Neural cell (in vitro differentiated cells): ENCODE results near the gene COL20A1. TPM values are rescaled to one million over a fixed set of nuclear protein-coding genes. Genes with fewer than 3 reads are reported as not detected.

Source experiments
- H2AFZ ChIP-seq: fragments of 200-600, 300-800 bp; sonication (generic), shearing (Covaris generic); 2 replicates; pipeline ENCODE4 v1.6.0; 2014; ENCODE audit warnings: low read depth, mild to moderate bottlenecking, antibody characterized with exemption, low read length, moderate library complexity
- H3F3A ChIP-seq: fragments of 200-600 bp; shearing (Covaris generic); 2 replicates; pipeline ENCODE4 v1.6.1; 2016; ENCODE audit warnings: mild to moderate bottlenecking, moderate library complexity, mixed read lengths, antibody characterized with exemption, low read length; ENCODE audit not compliant: insufficient read depth, poor library complexity, severe bottlenecking
- H3K27ac ChIP-seq: fragments of 200-600, 300-800 bp; sonication (generic), shearing (Covaris generic); 2 replicates; pipeline ENCODE4 v1.5.1; 2014; ENCODE audit warnings: mild to moderate bottlenecking, low read length, moderate library complexity
- H3K27me3 ChIP-seq: fragments of 300-800, 200-600 bp; sonication (generic), shearing (Covaris generic); 2 replicates; pipeline ENCODE4 v1.6.0; 2014; ENCODE audit warnings: mild to moderate bottlenecking, low read depth, low read length, moderate library complexity; ENCODE audit not compliant: insufficient read depth
- H3K36me3 ChIP-seq: fragments of 300-800, 200-600 bp; sonication (generic), shearing (Covaris generic); 2 replicates; pipeline ENCODE4 v1.5.1; 2014; ENCODE audit warnings: mild to moderate bottlenecking, antibody characterized with exemption, low read length, moderate library complexity; ENCODE audit not compliant: insufficient read depth
- H3K4me2 ChIP-seq: fragments of 300-800, 200-600 bp; sonication (generic), shearing (Covaris generic); 2 replicates; pipeline ENCODE4 v1.6.0; 2014; ENCODE audit warnings: mild to moderate bottlenecking, low read length
- H3K4me3 ChIP-seq: fragments of 300-800, 200-600 bp; sonication (generic), shearing (Covaris generic); 2 replicates; pipeline ENCODE4 v1.5.1; 2014; ENCODE audit warnings: mild to moderate bottlenecking, low read length, moderate library complexity
- H3K79me2 ChIP-seq: fragments of 200-600 bp; shearing (Covaris generic); replicated peaks from 2 replicates; pipeline ENCODE4 v1.6.0; 2014; ENCODE audit warnings: mild to moderate bottlenecking, low read length, moderate library complexity; ENCODE audit not compliant: insufficient read depth
- H3K9ac ChIP-seq: fragments of 300-800, 200-600 bp; sonication (generic), shearing (Covaris generic); 2 replicates; pipeline ENCODE4 v1.6.1; 2016; ENCODE audit warnings: mild to moderate bottlenecking, low read length, mixed read lengths
- H3K9me2 ChIP-seq: fragments of 200-600 bp; shearing (Covaris generic); 2 replicates; pipeline ENCODE4 v1.6.1; 2016; ENCODE audit warnings: mild to moderate bottlenecking, low read length, mixed read lengths; ENCODE audit not compliant: insufficient read depth
- H3K9me3 ChIP-seq: fragments of 200-600, 300-800 bp; sonication (generic), shearing (Covaris generic); 2 replicates; pipeline ENCODE4 v1.6.1; 2016; ENCODE audit warnings: mild to moderate bottlenecking, mixed run types, low read length, moderate library complexity, mixed read lengths
- H4K20me1 ChIP-seq: fragments of 200-600 bp; shearing (Covaris generic); 2 replicates; pipeline ENCODE4 v1.6.1; 2016; ENCODE audit warnings: mild to moderate bottlenecking, mixed run types; ENCODE audit not compliant: insufficient read depth
- EP300 ChIP-seq: fragments of 450-650 bp; conservative IDR thresholded peaks from 2 replicates; pipeline ENCODE4 v1.6.1; 2014; ENCODE audit warnings: antibody characterized with exemption, mild to moderate bottlenecking, moderate library complexity; ENCODE audit not compliant: poor library complexity, severe bottlenecking
- EZH2 ChIP-seq: fragments of 200-600, 300-800 bp; shearing (Covaris generic), sonication (generic); IDR thresholded peaks from 2 replicates; pipeline ENCODE4 v1.6.1; 2014; ENCODE audit warnings: antibody characterized with exemption, low read length, borderline replicate concordance, mild to moderate bottlenecking; ENCODE audit not compliant: insufficient read depth, poor library complexity, severe bottlenecking
- MXI1 ChIP-seq: fragments of 450-650 bp; conservative IDR thresholded peaks from 2 replicates; pipeline ENCODE4 v1.6.1; 2014; ENCODE audit warnings: antibody characterized with exemption, mild to moderate bottlenecking; ENCODE audit not compliant: poor library complexity, severe bottlenecking
- POLR2AphosphoS5 ChIP-seq: IDR thresholded peaks from 2 replicates; pipeline ENCODE4 v1.6.1; 2012
- RAD21 ChIP-seq: fragments of 450-650 bp; conservative IDR thresholded peaks from 2 replicates; pipeline ENCODE4 v1.6.1; 2014; ENCODE audit warnings: antibody characterized with exemption, mild to moderate bottlenecking, moderate library complexity
- SMC3 ChIP-seq: fragments of 450-650 bp; conservative IDR thresholded peaks from 2 replicates; pipeline ENCODE4 v1.6.1; 2014; ENCODE audit warnings: antibody characterized with exemption, mild to moderate bottlenecking, moderate library complexity; ENCODE audit not compliant: poor library complexity
- polyA plus RNA-seq: library from polyadenylated mRNA; depleted of rRNA; stranded (reverse); fragments of >200 nt; gene quantifications from 2 replicates; pipeline ENCODE4 v1.2.3, GENCODE V29; 2014
- TF ChIP-seq, protein P1 (sequence below): IDR thresholded peaks from 2 replicates; pipeline ENCODE4 v1.6.1; 2012; ENCODE audit warnings: borderline replicate concordance
- TF ChIP-seq, protein P2 (sequence below): fragments of 450-650 bp; IDR thresholded peaks from 2 replicates; pipeline ENCODE4 v1.5.1; 2014; ENCODE audit warnings: antibody characterized with exemption, mild to moderate bottlenecking, moderate library complexity; ENCODE audit not compliant: poor library complexity, severe bottlenecking

The COL20A1 gene
- polyA plus RNA-seq, 1 donor from 2014 or later: 1.1 TPM

DNA sequence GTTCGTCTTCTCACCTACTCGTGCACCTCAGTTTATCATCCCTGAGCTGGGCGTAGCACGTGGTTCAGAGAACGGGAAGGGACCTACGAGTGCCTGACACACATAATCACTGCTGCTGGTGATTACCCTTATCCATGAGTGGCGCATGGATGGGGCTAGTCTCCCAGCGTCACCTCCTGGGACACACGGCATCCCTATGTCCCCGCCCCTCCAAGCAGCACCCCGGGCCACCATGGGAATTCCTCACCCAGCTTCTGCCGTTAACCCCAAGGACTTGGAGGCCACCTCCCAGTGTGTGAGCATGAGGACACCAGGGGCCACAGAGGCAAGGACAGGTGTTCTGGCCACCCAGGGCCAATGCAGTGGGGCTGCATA, 58.3 kb downstream of the COL20A1 start:
- H3K27ac ChIP-seq: no peak overlapping the region
- no peaks in the 10 kb centered on the region for H3K27me3 ChIP-seq
- H3K9me2 ChIP-seq: no peaks in the 10 kb centered on the region
- no peak for TF ChIP-seq EP300
- TF ChIP-seq, protein P1, sequence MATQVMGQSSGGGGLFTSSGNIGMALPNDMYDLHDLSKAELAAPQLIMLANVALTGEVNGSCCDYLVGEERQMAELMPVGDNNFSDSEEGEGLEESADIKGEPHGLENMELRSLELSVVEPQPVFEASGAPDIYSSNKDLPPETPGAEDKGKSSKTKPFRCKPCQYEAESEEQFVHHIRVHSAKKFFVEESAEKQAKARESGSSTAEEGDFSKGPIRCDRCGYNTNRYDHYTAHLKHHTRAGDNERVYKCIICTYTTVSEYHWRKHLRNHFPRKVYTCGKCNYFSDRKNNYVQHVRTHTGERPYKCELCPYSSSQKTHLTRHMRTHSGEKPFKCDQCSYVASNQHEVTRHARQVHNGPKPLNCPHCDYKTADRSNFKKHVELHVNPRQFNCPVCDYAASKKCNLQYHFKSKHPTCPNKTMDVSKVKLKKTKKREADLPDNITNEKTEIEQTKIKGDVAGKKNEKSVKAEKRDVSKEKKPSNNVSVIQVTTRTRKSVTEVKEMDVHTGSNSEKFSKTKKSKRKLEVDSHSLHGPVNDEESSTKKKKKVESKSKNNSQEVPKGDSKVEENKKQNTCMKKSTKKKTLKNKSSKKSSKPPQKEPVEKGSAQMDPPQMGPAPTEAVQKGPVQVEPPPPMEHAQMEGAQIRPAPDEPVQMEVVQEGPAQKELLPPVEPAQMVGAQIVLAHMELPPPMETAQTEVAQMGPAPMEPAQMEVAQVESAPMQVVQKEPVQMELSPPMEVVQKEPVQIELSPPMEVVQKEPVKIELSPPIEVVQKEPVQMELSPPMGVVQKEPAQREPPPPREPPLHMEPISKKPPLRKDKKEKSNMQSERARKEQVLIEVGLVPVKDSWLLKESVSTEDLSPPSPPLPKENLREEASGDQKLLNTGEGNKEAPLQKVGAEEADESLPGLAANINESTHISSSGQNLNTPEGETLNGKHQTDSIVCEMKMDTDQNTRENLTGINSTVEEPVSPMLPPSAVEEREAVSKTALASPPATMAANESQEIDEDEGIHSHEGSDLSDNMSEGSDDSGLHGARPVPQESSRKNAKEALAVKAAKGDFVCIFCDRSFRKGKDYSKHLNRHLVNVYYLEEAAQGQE: no peak
- no peak for TF ChIP-seq SMC3
- TF ChIP-seq EZH2: no peak
- no peak for TF ChIP-seq RAD21
- no peaks in the 10 kb centered on the region for H3K36me3 ChIP-seq
- H3K9me3 ChIP-seq: no peaks in the 10 kb centered on the region
- H3K4me2 ChIP-seq: no peak overlapping the region
- H3K4me3 ChIP-seq: no peak overlapping the region
- H4K20me1 ChIP-seq: no peaks in the 10 kb centered on the region
- H3K9ac ChIP-seq: no peak overlapping the region
- no peaks in the 10 kb centered on the region for H3K79me2 ChIP-seq
- no peak overlapping the region for H2AFZ ChIP-seq
- no peaks in the 10 kb centered on the region for H3F3A ChIP-seq

DNA sequence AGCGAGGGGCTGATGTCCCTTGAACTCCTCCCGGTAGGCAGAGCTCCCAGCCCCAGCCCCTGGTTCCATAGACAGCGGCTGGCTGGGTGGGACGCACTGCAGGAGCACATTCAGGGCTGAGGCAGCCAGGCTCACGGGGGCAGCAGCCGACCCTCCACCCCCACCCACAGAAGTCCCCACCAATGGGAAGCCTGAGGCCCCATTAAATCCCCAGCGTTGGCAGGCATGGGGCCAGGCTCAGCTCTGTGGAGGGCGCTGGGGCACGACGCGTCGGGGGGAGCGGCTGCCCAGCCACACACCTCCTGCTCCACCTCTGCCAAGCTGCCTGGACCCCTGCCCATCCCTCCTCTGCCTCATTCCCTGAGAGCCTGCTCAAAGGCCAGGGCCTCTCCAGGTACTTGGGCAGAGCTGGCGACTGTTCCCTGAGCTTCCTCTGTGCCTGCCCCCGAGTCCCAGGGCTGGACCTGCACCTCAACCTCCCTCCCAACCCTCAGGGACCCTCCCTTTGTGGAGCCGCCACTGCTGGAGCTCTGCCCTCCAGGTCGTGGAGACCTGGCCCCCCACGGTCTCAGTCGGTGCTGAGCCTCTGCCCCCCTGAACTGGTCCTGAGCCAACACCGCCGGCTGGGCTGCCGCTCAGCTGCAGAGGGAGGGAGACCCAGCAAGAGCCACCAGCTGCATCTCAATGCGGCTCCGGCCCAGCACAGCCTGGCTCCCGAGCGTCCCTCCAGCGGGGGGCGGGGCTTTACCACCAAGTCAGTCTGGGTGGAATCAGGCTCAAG, 59.0 kb downstream of the COL20A1 start:
- Histone ChIP-seq H3K27ac (no peak overlapping the region), H3F3A (no peaks in the 10 kb centered on the region), H3K79me2 (no peaks in the 10 kb centered on the region), H3K9me2 (no peaks in the 10 kb centered on the region), H2AFZ (no peak overlapping the region), H3K4me3 (no peak overlapping the region), H3K27me3 (no peaks in the 10 kb centered on the region), H3K36me3 (no peaks in the 10 kb centered on the region), H3K9ac (no peak overlapping the region), H3K4me2 (no peak overlapping the region), H4K20me1 (no peaks in the 10 kb centered on the region), H3K9me3 (no peaks in the 10 kb centered on the region)
- TF ChIP-seq EZH2 (no peak), POLR2AphosphoS5 (no peak), EP300 (no peak), MXI1 (no peak)
- TF ChIP-seq, protein P2, sequence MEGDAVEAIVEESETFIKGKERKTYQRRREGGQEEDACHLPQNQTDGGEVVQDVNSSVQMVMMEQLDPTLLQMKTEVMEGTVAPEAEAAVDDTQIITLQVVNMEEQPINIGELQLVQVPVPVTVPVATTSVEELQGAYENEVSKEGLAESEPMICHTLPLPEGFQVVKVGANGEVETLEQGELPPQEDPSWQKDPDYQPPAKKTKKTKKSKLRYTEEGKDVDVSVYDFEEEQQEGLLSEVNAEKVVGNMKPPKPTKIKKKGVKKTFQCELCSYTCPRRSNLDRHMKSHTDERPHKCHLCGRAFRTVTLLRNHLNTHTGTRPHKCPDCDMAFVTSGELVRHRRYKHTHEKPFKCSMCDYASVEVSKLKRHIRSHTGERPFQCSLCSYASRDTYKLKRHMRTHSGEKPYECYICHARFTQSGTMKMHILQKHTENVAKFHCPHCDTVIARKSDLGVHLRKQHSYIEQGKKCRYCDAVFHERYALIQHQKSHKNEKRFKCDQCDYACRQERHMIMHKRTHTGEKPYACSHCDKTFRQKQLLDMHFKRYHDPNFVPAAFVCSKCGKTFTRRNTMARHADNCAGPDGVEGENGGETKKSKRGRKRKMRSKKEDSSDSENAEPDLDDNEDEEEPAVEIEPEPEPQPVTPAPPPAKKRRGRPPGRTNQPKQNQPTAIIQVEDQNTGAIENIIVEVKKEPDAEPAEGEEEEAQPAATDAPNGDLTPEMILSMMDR: no peak
